Measurements from ENCODE around the gene NEIL3.

DNA sequence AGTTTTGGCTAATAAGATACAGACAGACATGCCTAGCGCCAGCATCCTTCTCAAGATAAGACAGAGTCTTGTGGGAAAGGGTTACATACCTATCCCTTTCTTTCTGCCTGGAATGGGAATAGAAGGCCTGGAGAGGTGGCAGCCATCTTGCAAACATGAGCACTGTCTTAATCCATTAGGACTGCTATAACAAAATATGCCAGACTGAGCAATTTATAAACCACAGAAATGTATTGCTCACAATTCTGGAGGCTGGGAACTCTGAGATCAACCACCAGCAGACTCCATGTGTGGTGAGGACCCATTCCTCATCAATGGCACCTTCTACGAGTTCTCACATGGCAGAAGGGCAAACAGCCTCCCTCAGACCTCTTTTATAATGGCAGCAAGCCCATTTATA is 26.5 kb upstream of the NEIL3 start:
- no peak for TF ChIP-seq MAX (IDR thresholded peaks at IDR 0.05)
- no peak for TF ChIP-seq ZFX (IDR thresholded peaks at IDR 0.05)
- TF ChIP-seq, protein P1, sequence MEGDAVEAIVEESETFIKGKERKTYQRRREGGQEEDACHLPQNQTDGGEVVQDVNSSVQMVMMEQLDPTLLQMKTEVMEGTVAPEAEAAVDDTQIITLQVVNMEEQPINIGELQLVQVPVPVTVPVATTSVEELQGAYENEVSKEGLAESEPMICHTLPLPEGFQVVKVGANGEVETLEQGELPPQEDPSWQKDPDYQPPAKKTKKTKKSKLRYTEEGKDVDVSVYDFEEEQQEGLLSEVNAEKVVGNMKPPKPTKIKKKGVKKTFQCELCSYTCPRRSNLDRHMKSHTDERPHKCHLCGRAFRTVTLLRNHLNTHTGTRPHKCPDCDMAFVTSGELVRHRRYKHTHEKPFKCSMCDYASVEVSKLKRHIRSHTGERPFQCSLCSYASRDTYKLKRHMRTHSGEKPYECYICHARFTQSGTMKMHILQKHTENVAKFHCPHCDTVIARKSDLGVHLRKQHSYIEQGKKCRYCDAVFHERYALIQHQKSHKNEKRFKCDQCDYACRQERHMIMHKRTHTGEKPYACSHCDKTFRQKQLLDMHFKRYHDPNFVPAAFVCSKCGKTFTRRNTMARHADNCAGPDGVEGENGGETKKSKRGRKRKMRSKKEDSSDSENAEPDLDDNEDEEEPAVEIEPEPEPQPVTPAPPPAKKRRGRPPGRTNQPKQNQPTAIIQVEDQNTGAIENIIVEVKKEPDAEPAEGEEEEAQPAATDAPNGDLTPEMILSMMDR (IDR thresholded peaks at IDR 0.05 in 2 of 3, conservative IDR thresholded peaks at IDR 0.05 in 1 of 3; ENCODE audit: borderline replicate concordance in 1 of 3, insufficient read depth in 1 of 3, low read depth in 2 of 3, low read length in 2 of 3), result no peak
- no peak for TF ChIP-seq EZH2phosphoT487 (IDR thresholded peaks at IDR 0.05; ENCODE audit: borderline replicate concordance)
- TF ChIP-seq FOSL1 (IDR thresholded peaks at IDR 0.05; ENCODE audit: low read depth), result no peak
- TF ChIP-seq CEBPB (IDR thresholded peaks at IDR 0.05; ENCODE audit: low read depth), result no peak
- no peak for TF ChIP-seq EZH2 (IDR thresholded peaks at IDR 0.05)
- no peak for TF ChIP-seq SP1 (IDR thresholded peaks at IDR 0.05; ENCODE audit: low read depth)
- no peak for TF ChIP-seq RAD21 (IDR thresholded peaks at IDR 0.05; ENCODE audit: low read depth)
- no peak for TF ChIP-seq POLR2A (IDR thresholded peaks at IDR 0.05; ENCODE audit: borderline replicate concordance, extremely low read depth, insufficient read depth, insufficient read length)
- TF ChIP-seq REST (IDR thresholded peaks at IDR 0.05; ENCODE audit: low read depth), result no peak
- TF ChIP-seq CBX3 (IDR thresholded peaks at IDR 0.05; ENCODE audit: low read depth), result no peak

Data from HCT116 (cell line).